Fibroblast of the aortic adventitia (primary cell): ENCODE results near the gene ABCA2. TPM values are rescaled to one million over a fixed set of nuclear protein-coding genes. Genes with fewer than 3 reads are reported as not detected.

Source experiments
- DNase-seq: peaks from one replicate; pipeline ENCODE4 v3.0.0-alpha.2; 2010; ENCODE audit warnings: low read depth
- H3K4me3 ChIP-seq: 2 replicates; pipeline ENCODE4 v1.5.1; 2011; ENCODE audit warnings: low read depth, mild to moderate bottlenecking, control low read depth, low read length, moderate library complexity
- CTCF ChIP-seq: IDR thresholded peaks from 2 replicates; pipeline ENCODE4 v1.5.1; 2011; ENCODE audit warnings: mild to moderate bottlenecking, low read length, control low read depth, inconsistent platforms; ENCODE audit not compliant: insufficient read depth
- total RNA-seq: library from RNA; depleted of rRNA; stranded (reverse); fragments of >200 nt; gene quantifications from 2 replicates; pipeline ENCODE4 v1.2.3, GENCODE V29; 2012; ENCODE audit warnings: low replicate concordance

Gene ABCA2
- total RNA-seq, 1 donor, result 21.0 TPM

- no peak for TF ChIP-seq CTCF
- no peak within 1 kb of the TSS for H3K4me3 ChIP-seq
- no peak for DNase-seq
These were observed 45.6 kb downstream of the ABCA2 start, which contains the start of gene LCNL1 for GRCh38 chr9:136982232-136983051. Gene LCNL1 (plus strand): TSS chr9:136982993. CDS start chr9:136983587, 594 bp downstream.

- no peak for DNase-seq
- no peak for TF ChIP-seq CTCF
- no peak overlapping the region for H3K4me3 ChIP-seq
These were observed 46.3 kb downstream of the ABCA2 start for GRCh38 chr9:136981588-136982231.

- no peak for TF ChIP-seq CTCF
These were observed 47.2 kb downstream of the ABCA2 start for GRCh38 chr9:136980669-136981478.

GRCh38 chr9:136979769-136980587, 48.1 kb downstream of the ABCA2 start:
- DNase-seq, result no peak
- H3K4me3 ChIP-seq, result no peak overlapping the region
- TF ChIP-seq CTCF, result no peak

More at GRCh38 chr9:136980669-136981478, 47.2 kb downstream of the ABCA2 start:
- no peak for DNase-seq
- H3K4me3 ChIP-seq, result no peak overlapping the region

GRCh38 chr9:136978865-136979544, 49.0 kb downstream of the ABCA2 start:
- H3K4me3 ChIP-seq, result no peak overlapping the region
- no peak for TF ChIP-seq CTCF
- DNase-seq, result no peak
